Stimulated activated CD8-positive, alpha-beta memory T cell treated with anti-CD3 and anti-CD28 coated beads, Interleukin-7, amount 100 ng/mL, for 48 hours (primary cell): ENCODE data around the gene AP1B1.
"Not testable (repeated sequence)": the region's sequence is repeated elsewhere in the genome, so short reads cannot be mapped to it uniquely, and the experiment has no call there.

ENCODE experiments used
- DNase-seq, 2 donors: peaks; one replicate each; pipeline ENCODE4 v3.0.0-alpha.2; 2020; ENCODE audit warnings: low read depth in 1 of 2; ENCODE audit errors: extremely low read depth in 1 of 2

Gene AP1B1

GRCh38 chr22:29390270-29390669 lies 1.9 kb upstream of the AP1B1 start:
- DNase-seq, result no peak

- DNase-seq, result no peak
These were observed 355 bp upstream of the AP1B1 start for GRCh38 chr22:29388759-29389090.

DNA sequence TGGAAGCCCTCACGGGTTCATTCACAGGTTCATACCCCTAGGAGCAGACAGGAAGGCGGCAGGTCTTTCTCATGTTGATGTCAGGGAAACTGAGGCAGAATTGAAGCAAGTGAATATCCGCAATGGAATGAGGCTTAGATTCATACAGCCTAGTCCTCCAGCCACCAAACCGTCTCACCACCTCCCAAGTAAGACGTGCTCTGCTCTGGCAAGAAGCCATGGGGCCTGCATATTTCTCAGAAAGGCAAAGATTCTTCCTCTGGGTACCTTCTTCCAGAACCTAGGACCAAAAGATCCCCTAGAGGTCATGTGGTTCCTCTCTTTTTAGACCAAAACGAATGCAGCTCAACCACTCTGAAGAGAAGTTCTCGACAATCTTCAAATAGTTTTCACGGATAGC lies 1.7 kb downstream of the AP1B1 start:
- no peak for DNase-seq

DNA sequence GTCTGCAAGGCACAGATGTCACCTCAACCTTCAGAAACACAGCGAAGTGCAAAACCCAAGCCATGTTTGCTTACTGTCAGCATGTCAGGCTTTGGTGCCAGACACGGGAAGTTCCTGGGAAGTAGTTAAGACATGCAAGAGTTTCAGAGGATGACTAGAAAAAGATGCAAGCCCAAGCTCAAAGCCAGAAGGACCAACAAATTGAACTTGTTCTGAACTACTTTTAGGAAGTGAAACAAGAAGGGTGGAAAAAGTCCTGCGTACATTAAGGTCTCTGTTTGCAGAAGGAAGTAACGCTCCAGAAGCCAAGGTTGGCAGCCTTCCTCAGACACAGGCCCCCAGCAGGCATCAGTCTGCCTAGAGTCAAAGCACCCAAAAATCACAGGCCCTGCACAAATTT lies 2.6 kb downstream of the AP1B1 start:
- no peak for DNase-seq

GRCh38 chr22:29385151-29385704 lies 3.1 kb downstream of the AP1B1 start:
- no peak for DNase-seq

- no peak for DNase-seq
These were observed 4.6 kb downstream of the AP1B1 start for GRCh38 chr22:29383740-29384139.

- no peak for DNase-seq
These were observed 5.6 kb downstream of the AP1B1 start for GRCh38 chr22:29382580-29383302.

DNA sequence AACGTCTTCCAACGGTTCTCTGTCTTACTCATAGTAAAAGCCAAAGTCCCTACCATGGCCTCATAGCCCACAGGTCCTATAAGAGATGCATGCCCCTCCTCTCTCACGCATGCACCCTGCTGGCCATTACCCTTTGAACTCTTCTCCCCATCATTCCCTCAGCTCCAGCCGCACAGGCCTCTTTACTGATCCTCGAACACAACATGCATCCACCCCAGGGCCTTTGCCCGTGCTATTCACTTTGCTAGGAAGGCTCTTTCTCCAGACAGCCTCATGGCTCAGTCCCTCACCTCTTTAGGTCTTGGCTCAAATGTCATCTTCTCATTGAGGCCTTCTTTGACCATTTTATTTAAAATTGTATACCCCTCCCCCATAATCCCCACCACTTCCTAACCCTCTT lies 7.5 kb downstream of the AP1B1 start:
- DNase-seq, result no peak

- no peak for DNase-seq
These were observed 8.2 kb downstream of the AP1B1 start for GRCh38 chr22:29380032-29380781.

GRCh38 chr22:29379258-29379657 lies 9.1 kb downstream of the AP1B1 start:
- no peak for DNase-seq

- no peak for DNase-seq
These were observed 10.4 kb downstream of the AP1B1 start for GRCh38 chr22:29377979-29378378.

- DNase-seq, result not testable (repeated sequence)
These were observed 11.7 kb downstream of the AP1B1 start for GRCh38 chr22:29376705-29377104.

DNA sequence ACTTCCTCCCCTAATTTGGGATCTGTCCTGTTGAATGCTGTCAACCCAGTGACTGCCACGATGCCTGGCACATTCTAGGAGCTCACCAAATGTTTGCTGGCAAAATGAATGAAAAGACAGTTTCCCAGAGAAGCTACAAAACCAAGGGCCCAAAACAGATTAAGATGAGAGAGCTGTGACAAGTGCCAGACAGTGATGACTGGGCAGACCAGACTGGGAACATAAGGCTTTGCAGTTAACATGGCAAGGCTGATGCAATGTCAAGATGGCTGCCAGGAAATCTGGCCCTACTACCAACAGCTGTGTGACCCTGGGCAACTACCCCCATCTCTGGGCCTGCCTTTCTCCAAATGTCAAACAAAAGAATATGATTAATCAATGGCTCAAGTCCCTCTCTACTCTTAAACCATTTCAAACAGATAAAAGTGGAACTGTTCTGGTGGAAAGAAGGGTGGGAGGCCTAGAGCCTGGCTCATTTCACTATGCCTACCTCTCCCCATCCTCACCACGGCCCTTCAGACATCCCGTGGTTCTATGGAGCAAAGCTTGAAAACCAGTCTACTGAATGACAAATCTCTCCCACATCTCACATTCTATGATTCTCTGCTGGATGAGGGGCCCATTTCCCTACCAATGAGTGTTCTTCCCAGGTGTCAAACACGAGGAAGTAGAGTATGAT lies 12.8 kb downstream of the AP1B1 start:
- DNase-seq, result no peak

DNA sequence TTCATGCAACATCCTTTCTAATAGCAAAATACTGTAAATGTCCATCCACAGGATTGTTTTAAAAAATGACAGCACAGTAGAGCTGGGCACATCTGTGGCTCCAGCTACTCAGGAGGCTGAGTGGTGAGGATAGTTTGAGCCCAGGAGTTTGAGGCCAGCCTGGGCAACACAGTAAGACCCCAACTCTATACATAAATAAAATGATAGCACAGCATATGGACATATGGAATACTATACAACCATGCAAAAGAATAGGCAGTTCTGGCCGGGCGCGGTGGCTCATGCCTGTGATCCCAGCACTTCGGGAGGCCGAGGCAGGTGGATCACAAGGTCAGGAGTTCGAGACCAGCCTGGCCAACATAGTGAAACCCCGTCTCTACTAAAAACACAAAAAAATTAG lies 13.6 kb downstream of the AP1B1 start:
- DNase-seq, result not testable (repeated sequence)

DNA sequence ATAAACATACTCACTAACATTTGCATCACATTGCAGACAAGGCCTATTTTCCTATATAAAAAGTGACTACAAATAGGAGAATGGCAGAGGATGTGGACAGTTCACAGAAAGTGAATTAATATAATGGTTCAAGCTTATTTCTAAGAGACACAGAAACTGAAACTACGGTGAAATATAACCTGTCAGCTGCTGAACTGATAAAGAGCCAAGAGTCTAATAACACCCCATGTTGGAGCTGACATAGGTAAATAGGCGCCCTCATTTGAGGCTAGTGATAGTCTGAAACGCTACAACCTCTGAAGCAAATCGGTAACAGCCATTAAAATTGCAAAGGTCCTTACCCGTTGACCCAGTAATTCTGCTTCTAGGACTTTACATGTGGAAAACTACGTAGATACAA lies 14.0 kb downstream of the AP1B1 start:
- DNase-seq, result no peak

DNA sequence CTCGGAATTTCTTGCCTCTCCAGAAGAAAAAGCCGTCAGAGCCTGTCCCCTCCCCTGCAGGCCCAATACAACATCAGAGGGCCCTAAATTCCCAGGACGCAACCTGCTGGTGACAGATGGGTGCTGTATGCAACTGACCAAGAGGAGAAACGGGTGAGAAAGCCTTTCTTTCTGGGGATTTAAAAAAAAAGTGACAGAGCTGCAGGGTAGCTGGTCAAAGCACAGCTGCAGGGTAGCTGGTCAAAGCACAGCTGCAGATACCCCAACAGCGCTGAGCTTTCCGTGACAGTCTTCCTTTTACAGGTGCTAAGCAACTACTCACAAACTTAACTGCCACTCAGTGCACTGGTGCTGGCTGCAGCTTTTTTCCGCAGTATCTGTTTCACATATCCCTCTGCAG lies 17.8 kb downstream of the AP1B1 start:
- no peak for DNase-seq

- no peak for DNase-seq
These were observed 18.9 kb downstream of the AP1B1 start for GRCh38 chr22:29369460-29369859.

- no peak for DNase-seq
These were observed 28.9 kb downstream of the AP1B1 start for GRCh38 chr22:29359469-29359868.

DNA sequence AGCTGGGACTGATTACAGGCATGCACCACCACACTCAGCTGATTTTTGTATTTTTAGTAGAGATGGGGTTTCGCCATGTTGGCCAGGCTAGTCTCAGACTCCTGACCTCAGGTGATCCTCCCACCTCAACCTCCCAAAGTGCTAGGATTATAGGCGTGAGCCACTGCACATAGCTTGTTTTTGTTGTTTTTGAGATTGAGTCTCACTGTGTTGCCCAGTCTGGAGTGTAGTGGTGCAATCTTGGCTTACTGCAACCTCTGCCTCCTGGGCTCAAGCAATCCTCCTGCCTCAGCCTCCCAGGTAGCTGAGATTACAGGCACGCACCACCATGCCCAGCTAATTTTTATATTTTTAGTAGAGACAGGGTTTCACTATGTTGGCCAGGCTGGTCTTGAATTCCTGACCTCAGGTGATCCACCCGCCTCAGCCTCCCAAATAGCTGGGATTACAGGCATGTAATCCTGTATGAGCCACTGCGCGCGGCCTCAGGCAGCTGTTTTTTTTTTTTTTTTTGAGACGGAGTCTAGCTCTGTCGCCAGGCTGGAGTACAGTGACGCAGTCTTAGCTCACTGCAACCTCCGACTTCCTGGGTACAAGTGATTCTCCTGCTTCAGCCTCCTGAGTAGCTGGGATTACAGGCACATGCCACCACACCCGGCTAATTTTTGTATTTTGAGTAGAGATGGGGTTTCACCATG lies 31.0 kb downstream of the AP1B1 start:
- not testable (repeated sequence) for DNase-seq

- DNase-seq, result no peak
These were observed 34.5 kb downstream of the AP1B1 start for GRCh38 chr22:29353860-29354259.

DNA sequence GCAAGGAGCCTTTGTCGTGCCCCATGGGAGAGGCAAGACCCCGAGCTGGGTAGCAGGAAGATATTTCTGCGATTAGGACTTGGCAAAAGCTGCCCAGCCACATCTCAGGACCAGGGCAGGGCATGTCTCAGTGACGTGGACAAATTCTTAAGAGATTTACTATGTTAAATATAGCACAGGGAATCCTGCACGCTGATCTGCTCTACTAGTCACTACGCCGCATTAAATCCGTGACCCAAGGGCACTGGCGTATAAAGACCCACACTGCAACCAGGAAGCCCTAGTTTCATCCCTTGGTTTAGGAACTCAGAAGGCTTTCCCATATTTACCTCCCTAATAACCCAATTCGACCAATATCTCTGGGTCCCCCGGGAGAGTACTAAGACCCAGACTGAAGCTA lies 35.1 kb downstream of the AP1B1 start:
- DNase-seq, result no peak
